Measurements from ENCODE around the gene RCC2.

The RCC2 gene

GRCh38 chr1:17404820-17405219 is 34.7 kb downstream of the RCC2 start:
- DNase-seq (ENCODE audit: low read depth), result peak; percentile 18
- no peak for TF ChIP-seq CTCF (IDR thresholded peaks at IDR 0.05; ENCODE audit: low read depth, low read length)
- TF ChIP-seq MYC (IDR thresholded peaks at IDR 0.05; ENCODE audit: low read depth, low read length), result no peak
- no peak overlapping the region for H3K4me3 ChIP-seq (ENCODE audit: low read depth, low read length)

GRCh38 chr1:17404034-17404684 is 35.3 kb downstream of the RCC2 start:
- TF ChIP-seq MAX (IDR thresholded peaks at IDR 0.05; ENCODE audit: low read depth, low read length), result no peak
- TF ChIP-seq POLR2A (IDR thresholded peaks at IDR 0.05; ENCODE audit: extremely low read depth, insufficient read length), result no peak
- no peak for TF ChIP-seq CTCF (IDR thresholded peaks at IDR 0.05; ENCODE audit: low read depth, low read length)
- no peak for TF ChIP-seq MYC (IDR thresholded peaks at IDR 0.05; ENCODE audit: low read depth, low read length)
- DNase-seq (ENCODE audit: low read depth), result no peak
- H3K4me3 ChIP-seq (ENCODE audit: low read depth, low read length), result no peak overlapping the region

- DNase-seq (ENCODE audit: low read depth), result no peak
- H3K4me3 ChIP-seq (ENCODE audit: low read depth, low read length), result no peak overlapping the region
- no peak for TF ChIP-seq POLR2A (IDR thresholded peaks at IDR 0.05; ENCODE audit: extremely low read depth, insufficient read length)
- TF ChIP-seq MYC (IDR thresholded peaks at IDR 0.05; ENCODE audit: low read depth, low read length), result no peak
- TF ChIP-seq CTCF (IDR thresholded peaks at IDR 0.05; ENCODE audit: low read depth, low read length), result no peak
- no peak for TF ChIP-seq MAX (IDR thresholded peaks at IDR 0.05; ENCODE audit: low read depth, low read length)
These were observed 36.4 kb downstream of the RCC2 start for GRCh38 chr1:17403081-17403480.

GRCh38 chr1:17401841-17402240 is 37.6 kb downstream of the RCC2 start:
- no peak for TF ChIP-seq POLR2A (IDR thresholded peaks at IDR 0.05; ENCODE audit: extremely low read depth, insufficient read length)
- TF ChIP-seq MYC (IDR thresholded peaks at IDR 0.05; ENCODE audit: low read depth, low read length), result no peak
- TF ChIP-seq MAX (IDR thresholded peaks at IDR 0.05; ENCODE audit: low read depth, low read length), result no peak
- TF ChIP-seq CTCF (IDR thresholded peaks at IDR 0.05; ENCODE audit: low read depth, low read length), result no peak
- no peak overlapping the region for H3K4me3 ChIP-seq (ENCODE audit: low read depth, low read length)
- DNase-seq (ENCODE audit: low read depth), result no peak

- no peak for DNase-seq (ENCODE audit: low read depth)
- TF ChIP-seq CTCF (IDR thresholded peaks at IDR 0.05; ENCODE audit: low read depth, low read length), result no peak
- no peak for TF ChIP-seq MAX (IDR thresholded peaks at IDR 0.05; ENCODE audit: low read depth, low read length)
- no peak for TF ChIP-seq POLR2A (IDR thresholded peaks at IDR 0.05; ENCODE audit: extremely low read depth, insufficient read length)
- TF ChIP-seq MYC (IDR thresholded peaks at IDR 0.05; ENCODE audit: low read depth, low read length), result no peak
- no peak overlapping the region for H3K4me3 ChIP-seq (ENCODE audit: low read depth, low read length)
These were observed 38.6 kb downstream of the RCC2 start for GRCh38 chr1:17400725-17401341.

Data from NB4 (cell line).